CD4-positive, alpha-beta T cell treated with Interleukin-17A for 4 hours (primary cell): ENCODE measurements around the gene CROCC2.

Experiments
- DNase-seq: peaks from one replicate; pipeline ENCODE4 v3.0.0-alpha.2; 2020; ENCODE audit warnings: mixed read lengths

Gene CROCC2

GRCh38 chr2:240893363-240893844, 12.7 kb upstream of the CROCC2 start:
- no peak for DNase-seq

DNA sequence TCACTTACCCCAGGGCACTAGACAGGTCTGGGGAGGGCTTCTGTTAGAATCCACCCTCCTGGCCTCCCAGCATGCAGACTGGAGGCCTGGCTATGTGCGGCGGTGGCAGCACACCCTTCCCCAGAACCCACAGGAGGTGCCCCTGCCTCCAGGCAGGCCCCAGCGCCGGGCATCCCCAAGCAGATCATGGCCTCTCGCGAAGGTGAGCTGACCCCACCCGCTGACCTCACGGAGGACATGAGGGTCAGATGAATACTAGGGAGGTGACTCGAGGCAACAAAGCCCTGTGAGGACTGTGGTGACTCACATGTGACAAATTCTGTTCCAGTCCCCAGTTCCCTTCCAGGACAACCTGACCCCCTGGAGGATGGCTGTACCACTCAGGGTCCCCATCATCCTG, 12.1 kb upstream of the CROCC2 start:
- DNase-seq, result no peak

DNA sequence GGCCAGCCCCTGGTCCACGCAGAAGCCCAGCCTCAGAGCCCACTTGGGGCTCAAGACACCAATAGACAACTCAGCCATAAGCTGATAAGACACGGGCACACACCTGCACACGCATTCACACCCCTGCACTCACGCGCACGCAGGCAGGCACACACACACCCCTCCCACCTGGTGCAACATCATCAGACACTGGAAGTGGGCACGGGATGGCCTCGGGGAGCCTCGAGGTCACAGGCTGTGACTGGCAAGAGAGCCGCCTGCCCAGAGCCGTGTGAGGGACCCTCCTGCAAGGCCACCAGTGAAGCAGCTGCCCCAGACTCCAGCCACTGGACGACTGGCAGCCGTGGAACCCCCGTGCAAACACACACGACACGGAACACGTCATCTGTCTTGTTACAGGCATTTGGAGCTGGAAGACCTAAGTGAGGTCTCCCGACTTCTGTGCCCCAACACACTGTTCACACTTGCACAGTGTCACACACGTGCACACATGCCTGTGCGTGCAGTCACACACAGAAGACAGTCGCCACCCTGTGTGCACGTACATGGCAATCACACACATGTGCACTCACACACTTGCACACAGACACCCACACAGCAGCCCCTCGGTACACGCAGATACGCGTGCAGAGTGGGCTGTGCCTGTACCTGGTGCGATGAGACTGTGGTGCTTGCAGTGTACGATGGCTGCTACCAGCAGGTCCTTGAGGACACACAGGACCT, 11.1 kb upstream of the CROCC2 start:
- DNase-seq, result no peak

DNA sequence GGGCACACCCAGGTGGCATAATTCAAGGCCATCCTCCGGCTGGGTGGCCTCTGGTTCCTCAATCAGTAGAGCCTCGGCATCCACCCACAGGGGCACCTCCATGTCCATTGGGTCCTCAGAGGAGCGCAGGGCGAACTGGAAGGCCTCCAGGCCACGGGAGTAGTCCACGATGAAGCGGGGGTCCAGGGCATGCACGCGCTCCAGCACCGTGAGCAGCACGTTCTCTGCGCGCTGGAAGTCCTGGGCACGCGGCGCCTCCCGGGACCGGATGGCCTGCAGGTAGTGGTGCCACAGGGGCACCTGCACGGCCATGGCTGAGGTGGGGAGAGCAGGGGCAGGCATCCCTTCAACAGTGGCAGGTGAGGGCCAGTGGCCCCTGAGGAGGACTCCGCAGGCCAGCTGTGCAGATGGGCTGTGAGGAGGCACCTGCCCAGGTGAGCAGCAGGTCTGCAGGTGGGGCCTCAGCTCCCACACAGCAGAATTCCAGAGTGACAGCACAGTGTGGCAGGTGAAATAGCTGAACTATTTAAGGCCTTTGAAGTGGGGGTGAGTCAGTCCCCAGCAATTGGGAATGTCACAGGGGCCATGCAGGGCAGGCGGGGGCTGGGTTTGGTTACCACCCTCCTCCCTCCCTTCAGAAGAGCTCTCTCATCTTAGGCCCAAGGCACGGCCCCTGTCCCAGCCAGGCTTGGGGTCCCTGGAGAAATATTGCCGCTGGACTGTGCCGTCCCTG, 10.3 kb upstream of the CROCC2 start, which contains the start of gene MAB21L4:
MAB21L4 (minus strand) TSS at position 501 of the 733 bp plus-strand sequence; CDS start at position 342, 159 bp downstream.
- DNase-seq, result no peak

GRCh38 chr2:240896394-240896793, 9.7 kb upstream of the CROCC2 start:
- DNase-seq, result no peak

DNA sequence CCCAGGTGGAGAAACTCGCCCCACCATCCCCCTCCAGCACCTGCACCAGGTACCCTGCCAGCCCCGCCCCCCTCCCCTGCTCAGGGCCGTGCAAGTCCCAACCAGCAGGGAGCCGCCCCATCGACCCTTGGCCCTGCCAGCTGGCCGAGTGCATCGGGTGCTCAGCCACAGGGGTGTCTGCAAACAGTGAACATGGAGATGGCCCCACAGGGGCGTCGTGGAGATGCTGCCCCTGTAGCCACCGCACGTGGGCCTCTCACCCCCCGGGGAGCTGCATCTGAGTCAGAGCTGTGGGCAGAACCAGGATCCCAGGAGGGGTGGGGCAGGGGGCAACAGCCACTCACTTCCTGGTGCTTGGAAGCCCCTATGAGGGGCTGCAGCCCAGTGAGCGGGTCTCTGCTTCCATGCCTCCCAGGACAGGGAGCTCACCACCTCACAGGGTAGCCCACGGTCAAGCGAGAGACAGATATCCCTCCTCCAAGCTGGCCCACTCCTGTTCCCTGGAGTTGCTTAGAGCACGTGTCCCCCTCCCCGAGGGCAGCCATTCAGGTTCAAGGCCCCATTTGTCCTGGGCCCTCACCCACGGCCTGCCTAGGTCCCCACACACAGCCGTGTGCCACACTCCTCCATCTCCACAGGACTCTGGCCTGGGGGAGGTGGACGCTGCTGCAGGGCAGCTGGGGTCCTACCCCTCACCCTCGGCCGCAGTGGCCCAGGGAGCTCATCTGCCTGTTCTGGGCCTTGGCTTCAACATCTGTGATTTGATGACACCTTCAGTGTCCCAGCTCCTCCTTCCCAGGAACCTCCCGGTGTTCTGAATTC, 9.1 kb upstream of the CROCC2 start:
- no peak for DNase-seq

DNA sequence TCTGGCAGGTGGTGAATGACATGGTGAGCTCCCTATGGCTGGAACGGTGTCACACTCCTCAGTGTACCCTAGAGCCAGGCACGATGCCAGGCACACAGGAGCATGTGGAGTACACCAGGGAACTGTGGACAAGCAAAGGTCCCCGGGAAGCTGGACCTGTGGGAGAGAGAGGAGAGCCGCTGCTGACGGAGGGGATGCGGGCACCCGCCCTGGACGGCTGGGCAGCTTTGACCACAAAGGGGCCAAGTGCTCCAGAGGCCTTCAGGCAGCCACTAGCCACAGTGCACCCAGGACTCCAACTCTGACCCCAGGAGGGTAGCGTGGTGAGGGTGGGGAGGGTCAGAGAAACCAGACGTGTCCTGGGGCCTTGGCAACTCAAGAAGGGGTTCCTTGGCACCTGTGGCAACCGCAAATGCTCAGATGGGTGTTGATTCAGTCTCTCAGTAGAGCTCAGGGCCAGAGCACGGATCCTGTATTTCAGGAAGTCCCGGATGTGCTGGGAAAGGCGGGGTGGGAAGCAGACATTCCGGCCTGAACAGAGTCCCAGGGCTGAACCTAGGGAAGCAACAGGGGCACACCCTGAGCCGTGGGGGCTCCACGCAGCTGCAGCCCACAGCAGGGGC, 7.9 kb upstream of the CROCC2 start:
- DNase-seq, result no peak

DNA sequence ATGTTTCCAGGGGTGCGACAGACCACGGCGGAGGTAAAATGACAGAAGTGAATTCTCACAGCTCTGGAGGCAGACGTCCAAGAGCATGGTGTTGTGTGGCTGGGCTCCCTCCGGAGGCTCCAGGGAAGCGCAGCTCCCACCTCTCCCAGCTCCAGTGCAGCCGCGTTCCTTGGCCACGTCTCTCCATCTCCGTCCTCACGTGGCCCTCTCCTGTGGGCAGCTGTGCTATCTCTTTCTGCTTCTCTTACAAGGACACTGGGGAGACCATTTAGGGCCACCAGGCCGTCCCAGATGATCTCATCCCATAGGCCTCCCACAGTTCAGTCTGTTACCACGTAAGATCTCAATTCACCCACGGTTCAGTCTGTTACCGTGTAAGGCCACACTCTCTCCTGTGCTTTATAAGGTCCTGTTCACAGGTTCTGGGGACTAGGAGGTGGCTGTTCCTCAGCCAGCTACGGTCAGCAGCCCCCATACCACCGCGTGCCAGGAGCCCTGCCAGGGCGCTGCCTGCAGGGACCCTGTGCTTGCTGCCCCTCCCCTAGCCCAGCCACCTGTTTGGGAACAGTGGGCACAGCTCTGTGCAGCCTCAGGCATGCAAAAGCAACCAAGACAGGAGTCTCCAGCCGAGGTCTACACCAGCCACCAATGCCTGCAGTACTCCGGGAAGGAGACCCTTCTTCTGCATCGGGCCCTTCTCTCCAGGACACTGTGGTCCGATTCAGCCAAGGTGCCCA, 7.2 kb upstream of the CROCC2 start:
- DNase-seq, result no peak

DNA sequence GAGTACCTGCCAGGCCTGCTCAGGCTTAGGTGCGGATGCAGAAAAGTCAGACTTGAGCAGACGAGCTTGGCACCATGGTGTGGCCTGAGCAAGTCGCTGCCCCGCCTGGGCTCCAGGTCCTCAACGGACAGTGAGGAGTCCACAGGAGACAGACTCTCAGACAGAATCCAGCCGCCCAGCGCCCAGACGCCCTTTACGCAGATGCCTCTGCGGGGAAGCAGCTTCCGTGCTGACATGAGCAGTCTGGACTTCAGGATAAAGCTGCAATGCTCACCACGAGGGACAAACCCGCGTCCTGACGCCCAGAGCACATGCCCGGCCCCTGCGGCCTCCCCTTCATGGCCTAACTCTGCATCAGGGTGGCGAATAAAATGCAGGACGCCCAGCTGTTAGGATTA, 6.7 kb upstream of the CROCC2 start:
- DNase-seq, result no peak

GRCh38 chr2:240900141-240900860, 5.8 kb upstream of the CROCC2 start:
- DNase-seq, result no peak

- DNase-seq, result no peak
These were observed 4.0 kb upstream of the CROCC2 start for GRCh38 chr2:240901986-240902614.

DNA sequence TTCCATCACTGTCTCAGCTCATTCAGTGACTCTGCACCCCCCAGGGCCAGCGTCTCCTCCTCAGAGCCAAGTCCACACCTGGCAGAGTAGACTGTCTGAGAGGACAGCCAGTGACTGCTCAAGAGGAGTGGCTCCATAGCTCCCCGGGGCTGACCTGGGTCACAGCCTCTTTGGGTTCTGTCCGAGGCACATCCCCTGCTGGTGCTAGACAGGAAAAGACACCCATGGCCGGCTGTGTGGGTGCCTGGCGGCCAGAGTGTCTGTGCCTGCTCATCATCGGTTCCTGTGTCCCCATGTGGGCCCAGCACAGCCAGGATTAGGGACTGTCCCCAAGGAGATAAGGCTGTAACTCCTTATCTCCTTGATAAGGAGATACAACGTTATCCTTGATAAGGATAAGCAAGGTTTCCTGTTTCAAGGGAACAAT, 3.5 kb upstream of the CROCC2 start:
- no peak for DNase-seq

DNA sequence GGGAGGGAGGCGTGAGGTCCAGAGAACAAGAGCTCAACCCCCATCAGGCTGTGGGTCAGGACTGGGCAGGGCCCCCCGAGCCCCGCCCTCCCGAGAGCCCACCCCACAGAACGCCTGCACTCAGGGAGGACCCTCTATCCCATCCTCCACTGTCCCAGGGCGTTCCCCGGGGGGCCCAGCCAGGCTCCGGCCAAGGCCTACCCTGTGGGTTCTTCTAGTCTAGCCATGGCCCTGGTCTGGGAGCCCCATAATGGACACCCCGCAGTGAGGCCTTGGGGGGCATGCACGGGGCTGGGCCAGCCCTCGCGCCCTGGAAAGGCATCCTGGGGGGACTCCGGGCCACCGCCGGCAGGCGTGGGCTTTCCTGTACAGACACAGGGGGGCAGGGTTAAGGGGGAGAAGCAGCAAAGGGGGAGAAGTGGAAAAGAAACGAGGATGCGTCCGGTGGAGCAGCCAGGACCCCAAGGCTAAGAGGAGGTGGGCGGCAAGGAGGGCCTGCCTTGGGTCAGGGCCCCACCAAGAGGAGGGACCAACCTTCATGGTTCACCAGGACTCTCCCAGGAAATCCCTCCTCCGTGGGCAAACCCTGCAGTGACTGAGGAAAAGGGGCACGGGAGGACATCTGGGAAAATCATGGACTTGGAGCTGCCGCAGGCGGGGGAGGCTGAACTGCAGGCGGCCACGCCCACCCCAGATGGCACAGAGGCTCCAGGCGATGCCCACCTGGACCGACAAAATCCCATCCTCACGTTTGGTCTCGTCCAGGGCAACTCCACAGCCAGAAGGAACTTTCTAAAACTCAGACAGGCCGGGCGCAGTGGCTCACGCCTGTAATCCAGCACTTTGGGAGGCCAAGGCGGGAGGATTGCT, 2.7 kb upstream of the CROCC2 start:
- no peak for DNase-seq

- no peak for DNase-seq
These were observed 1.6 kb upstream of the CROCC2 start for GRCh38 chr2:240904216-240905175.

GRCh38 chr2:240905176-240905781, 857 bp upstream of the CROCC2 start:
- DNase-seq, result no peak

GRCh38 chr2:240906911-240907590, 915 bp downstream of the CROCC2 start:
- no peak for DNase-seq

DNA sequence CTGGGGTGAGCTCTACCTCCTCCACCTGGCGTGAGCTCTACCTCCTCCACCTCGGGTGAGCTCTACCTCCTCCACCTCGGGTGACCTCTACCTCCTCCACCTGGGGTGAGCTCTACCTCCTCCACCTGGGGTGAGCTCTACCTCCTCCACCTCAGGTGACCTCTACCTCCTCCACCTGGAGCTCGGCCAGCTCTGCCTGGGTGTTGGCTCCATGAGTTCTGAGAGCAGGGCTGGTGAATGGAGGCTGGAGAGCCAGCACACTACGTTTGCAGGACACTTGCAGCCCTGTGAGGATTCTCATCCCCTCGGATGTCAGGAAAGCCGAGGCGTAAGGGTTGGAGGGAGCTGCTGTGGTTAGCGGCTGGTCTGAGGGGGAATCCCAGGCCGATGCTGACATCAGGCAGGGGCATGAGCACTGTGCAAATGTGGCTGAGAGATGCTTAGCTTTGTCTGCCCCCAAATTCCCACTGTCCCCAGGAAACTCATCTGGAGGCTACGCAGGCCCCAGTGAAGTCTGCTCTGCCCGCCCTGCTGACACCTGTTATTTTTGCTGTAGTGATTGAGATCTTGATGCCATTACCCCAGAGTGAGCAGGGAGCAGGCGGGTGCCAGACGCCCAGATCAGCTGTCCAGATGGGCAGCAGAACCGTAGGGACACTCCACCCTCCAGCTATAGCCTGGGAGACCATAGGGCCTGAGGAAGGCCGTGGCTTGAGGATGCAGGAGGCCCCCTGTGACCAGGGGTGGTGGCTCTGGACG, 3.3 kb downstream of the CROCC2 start:
- DNase-seq, result no peak
